Stimulated activated CD8-positive, alpha-beta memory T cell treated with anti-CD3 and anti-CD28 coated beads, Interleukin-2, amount 100 ng/mL, for 1 hour (primary cell): ENCODE measurements around the gene KIAA0930.

ENCODE experiments used
- DNase-seq, 2 donors: peaks; one replicate each; pipeline ENCODE4 v3.0.0-alpha.2; 2020; ENCODE audit warnings: low read depth in 2 of 2

KIAA0930 gene

DNA sequence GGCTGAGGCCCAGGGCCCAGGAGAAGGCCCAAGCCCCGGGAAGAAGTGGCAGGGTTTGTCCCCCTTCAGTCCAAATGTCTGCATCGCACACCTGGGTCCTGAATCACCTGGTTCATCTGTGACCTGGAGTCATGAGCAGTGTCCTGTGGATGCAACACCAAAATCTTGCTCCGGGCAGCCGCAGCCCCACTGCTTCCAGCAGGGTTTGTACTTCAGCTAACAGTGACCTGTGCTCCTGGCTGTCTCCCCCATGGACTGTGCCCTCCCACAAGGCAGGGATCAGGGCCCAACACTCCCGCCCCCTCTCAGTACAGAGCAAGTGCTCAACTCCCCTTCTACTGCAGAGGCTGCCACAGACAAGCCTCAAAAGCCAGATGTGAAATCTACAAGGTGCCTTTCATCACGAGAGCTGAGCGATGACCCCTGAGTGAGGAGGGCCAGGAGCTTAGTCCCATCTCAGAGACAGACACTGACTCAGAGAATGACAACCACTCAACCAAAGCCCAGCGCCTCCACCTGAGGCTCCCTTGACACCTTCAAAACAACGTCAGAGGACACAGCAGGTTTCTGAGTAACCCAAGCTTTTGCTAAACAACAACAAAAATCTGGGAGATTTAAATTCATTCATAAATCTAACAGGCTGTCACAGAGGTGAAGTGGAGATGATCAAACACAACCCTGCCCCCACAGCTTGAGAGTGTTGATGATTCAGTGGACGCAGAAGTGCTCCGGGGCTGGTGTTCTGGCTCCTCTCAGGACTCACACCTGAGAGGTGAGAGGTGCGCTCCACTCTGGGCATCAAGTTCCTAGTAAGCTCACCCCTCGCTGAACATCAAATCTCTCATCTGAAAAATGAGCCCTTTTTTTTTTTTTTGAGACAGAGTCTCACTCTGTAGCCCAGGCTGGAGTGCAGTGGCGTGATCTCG is 3.4 kb downstream of the KIAA0930 start:
- DNase-seq = no peak

DNA sequence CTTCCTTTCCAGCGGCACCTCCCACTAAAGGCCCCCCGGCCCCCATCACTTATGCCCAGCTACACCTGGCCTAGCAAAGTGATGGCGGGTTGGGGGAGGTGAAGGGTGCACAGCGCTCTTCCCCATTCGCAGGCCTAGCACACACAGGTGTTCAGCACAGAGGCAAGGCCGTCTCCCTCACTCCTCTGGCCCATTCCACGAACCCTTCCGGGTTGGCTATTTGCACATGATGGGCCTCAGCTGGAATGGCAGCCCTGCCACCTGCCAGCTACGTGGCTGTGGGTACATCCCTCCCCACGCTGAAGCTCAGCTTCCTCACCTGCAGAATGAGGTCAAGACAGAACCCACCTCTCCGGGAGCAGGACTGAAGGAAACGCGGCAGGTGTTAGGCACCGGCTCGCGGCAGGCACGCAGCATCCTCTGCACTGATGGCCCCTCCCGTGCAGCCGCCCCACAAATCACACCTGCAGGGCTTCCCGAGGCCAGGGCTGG is 4.8 kb downstream of the KIAA0930 start:
- DNase-seq = no peak

DNA sequence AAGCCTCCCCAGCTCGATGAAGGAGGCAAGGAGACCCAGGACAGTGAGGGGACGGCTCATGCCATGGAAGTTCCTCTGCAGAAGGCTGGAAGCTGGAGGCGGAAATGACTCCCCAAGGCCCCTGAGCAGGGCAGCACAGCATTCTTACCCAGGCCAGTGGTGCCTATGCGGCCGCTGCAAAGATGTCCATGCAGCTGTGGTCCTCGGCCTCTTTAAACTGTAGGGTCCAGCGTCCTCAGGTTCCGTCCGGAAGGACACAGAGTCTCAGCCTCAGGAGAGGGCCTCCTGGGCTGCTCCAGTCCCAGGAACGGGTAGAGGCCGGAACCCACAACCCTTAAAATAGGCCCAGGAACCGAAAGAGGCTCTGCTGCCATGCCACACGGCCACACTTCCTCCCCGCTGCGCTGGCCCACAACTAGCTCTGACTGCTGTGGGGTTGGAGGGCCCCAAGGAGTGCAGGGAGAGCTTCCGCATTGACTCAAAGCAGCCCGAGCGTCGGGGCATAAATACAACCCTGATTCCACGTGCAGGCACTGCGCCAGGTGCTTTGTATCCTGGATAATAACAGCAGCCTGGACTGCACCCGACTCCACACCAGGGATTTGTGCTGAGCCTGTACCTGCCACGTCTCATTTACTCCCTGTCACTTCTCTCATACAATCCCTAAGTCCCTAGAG is 5.5 kb downstream of the KIAA0930 start:
- no peak for DNase-seq

DNA sequence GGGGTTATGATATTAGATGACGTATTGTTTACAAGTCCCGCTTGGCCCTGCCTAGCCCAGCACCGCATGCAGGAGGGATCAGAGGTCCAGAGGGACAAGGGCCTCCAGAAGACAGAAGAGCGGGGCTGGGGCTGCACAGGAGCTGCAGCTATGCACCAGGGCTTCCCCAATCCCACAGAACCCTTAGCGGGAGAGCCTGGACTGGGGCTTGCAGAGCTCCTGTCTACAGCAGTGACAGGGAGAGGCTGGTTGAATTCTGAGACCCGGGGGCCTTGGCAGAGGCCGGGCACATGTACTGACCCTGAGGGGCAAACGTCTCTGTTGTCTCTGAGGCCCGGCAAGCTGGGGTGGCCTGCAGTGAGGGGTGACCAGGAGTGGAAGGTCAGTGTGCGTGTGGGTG is 6.9 kb downstream of the KIAA0930 start:
- no peak for DNase-seq

DNA sequence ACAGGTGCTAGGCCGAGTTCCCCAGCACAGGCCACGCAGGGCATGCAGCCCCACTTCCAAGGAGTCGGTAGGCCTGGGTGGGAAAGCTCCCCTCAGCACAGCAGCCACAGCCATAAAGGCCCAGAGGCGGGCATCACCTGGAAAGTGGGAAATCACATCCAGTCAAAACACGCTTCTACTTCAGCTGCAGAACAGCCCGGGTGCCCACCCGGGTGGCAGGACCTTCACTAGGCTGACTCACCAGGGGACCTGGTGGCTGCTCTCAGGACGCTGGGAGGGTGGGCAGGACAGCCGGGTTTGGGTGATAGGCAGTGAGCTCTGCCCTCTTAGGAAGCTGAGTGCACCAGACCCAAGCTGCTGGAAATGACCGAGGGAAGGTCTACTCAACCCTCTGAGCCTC is 7.3 kb downstream of the KIAA0930 start:
- no peak for DNase-seq

DNA sequence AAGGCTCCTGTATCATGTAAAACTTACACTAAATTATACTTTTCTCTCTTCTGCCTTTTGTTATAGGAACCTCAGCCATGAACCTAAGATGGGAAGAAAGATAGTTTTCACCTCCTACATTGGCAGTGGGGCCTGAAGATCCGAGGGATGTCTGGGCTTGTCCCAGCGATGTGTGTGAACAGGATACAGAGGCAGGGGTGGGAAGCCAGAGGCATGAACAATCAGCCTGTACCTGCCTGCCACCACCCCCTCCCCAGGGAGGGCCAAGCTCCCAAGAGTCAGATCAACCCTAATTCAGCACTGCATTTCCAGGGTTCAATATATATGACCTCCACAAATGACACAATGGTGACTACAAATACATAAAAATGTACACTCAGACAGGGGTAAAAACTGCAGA is 9.4 kb downstream of the KIAA0930 start:
- no peak for DNase-seq

DNA sequence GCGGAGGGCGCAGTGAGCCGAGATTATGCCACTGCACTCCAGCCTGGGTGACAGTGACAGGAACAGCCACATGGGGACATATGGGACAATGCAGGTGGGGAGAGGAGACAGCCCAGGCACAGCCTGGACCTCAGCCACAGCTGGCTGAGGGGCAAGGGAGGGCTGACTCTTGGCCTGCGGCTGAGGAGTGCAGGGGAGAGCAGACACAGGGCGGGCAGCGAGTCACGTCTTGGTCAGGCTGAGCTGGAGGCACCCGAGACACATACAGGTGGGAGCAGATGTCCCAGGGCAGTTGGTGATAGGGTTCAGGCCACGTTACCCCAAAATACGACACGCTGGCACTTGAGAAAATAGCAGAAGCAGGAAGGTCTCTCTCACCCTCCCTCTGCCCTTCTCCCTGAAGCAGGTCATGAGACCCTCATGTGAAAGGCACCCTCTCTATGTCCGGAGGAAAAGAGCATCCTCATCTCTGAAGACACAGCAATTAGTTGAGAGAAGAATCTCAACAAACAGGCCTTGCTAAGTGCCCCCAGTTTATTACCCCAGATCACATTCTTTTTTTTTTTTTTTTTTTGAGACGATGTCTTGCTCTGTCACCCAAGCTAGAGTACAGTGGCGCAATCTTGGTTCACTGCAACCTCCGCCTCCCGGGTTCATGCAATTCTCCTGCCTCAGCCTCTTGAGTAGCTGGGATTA is 10.5 kb downstream of the KIAA0930 start:
- no peak for DNase-seq

DNA sequence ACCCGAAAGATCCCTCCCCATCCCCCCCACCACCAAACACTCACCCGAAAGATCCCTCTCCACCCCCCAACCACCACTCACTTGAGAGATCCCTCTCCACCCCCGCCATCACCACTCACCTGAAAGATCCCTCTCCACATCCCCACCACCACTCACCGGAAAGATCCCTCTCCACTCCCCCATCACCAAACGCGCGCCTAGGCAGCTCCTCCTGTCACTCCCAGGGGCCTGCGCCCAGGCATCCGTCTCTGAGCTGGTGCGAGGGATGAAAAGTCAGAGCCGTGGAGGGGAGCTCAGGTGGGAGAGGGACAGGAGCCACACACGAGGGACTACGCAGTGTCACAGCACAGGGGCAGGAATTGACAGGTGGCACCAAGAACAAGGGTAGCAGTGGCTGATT is 11.5 kb downstream of the KIAA0930 start:
- no peak for DNase-seq

DNA sequence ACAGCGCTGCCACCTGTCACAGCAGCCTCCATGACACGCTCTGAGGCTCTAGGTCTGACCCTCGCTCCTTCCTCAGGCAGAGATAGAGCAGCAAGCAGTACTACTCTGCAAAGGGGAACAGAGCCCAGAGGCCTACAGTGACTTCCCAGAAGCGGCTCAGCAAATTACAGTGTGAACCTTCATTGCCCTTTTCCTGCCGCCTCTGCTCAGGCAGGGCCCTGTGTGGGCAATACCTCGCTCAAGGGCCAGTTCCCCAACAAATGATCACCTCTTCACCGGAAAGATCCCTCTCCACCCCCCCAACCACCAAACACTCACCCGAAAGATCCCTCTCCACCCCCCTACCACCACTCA is 12.3 kb downstream of the KIAA0930 start:
- DNase-seq = no peak

DNA sequence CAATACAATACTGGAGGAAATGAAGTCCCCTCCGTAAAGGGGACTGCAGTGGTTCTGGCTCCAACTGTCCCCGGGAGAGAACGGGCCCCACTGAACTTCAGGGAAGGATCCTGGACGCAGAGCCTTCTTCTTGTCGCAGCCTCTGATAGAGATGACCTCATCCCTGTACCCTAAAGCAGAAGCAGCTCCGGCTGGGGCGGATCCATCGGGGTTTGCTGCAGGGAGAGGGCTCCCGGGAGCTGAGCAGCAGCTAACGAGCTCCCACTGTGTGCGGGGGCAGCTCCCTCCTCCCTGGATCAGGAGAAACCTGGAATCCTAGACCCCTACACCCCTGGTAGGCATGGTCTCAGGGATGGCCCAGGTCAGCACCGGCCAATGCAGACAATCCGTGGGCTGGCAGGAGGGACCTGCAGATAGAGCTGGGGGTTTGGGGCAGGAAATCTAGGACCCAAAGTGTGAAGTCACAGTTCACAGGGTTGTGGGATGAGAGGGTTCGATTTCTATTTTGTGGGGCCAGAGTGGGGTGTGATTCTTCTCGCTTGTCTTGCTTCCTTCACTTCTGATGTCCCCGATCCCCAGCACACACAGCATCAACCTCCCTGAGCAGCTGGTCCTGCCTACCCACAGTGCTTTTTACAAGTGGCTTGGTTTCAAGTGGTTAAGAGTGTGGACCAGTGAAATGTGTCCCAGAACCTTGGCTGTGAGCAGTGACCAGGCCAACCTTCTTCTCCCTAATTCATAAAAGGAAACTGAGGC is 12.9 kb downstream of the KIAA0930 start:
- DNase-seq = no peak

DNA sequence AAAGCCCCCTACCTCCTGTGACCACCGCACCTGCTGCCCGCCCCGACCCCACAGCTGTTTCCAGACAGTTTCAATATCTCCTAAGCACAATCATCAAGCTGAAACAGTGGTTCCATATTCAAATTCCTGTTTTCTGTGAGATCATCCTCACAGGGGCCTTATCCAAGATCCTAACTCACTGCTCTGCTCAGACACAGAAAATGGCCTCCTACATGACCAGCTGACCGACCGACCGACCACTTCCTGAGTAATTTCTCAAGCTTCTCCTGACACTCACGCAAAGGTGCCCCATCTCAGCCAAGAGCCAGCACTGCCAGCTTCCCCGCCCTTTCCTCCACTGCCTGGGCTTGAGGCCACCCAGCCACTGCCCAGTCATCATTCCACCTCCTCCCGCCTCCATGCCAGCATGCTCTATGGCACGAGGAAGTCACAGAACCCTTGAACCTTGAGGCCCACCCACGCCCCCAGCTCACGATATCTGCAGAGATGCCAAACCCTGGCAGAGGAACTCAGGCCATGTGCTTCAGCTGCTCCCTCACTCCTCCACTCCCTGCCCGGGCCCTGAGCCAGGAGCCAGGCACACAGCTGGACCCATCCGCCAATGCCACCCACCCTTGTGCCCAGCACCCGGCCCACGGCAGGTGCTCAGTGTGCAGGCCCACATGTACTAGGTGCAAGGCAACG is 14.0 kb downstream of the KIAA0930 start:
- no peak for DNase-seq

DNA sequence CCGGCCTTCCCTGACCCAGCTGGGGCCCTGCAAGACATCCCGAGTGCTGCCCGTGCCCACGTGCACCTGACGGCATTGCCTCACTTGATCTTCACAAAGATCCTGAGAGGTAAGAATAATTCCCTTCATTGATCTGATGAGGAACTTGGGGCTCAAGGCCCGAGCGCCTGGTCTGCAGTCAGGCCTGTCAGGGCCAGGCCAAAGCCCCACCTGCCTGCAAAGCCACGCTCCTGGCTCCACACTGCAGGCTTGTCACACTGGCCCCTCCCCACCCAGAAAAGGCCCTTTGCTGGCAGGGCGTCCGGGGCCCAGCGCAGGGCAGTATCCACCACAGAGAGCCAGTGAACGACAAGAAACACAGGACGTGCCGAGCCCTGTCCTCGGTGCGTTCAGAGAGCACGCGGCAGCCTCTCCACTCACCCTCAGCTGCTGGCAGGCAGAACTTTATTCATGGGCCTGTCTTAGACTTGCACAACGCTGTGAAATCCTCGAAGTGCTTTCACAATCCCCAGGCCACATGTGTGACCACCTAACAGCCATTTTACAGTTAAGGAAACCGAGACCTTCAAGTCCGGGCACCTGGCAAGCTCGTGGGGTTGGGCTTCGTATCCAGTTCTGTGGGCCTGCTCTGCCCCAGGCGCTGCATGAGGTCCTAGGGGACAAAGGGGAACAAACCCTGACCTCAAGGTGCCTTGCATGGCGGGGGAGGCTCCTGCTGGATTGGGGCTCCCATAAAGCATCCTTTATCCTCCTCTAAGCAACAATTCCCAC is 14.8 kb downstream of the KIAA0930 start:
- DNase-seq = no peak

DNA sequence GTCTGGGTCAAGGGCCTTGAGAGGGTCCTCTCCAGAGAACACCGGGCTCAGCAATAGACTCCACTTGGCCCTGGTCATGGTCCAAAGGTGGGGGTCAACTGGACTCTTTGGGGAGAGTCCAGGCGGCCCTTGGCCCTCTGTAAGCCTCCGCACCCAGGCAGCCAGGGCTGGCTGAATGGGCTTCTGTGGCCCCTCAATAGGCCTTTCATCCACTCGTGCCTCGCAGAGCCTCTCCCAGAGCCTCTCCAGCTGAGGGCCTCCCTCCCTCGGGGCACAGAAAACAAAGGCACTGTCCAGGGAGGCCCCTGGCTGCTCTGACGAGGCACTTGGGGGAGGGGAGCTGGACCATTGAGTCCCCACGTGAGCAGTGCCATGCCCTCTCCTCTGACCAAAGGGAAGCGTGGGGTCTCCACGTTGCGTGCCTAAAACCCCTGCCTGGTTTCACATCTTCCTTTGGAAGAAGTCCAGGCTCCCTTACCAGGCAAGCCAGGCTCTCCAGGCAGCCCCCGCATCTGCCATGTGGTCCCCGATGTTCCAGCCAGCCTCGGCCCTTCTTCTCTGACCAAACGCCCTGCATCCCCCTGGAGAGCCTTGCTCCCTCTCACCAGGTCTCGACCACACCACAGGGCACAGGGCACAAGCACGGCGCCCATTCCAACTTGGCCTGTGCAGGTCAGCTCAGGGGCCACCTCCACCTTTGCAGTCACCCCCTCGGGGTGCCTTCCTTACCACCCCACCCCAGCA is 15.5 kb downstream of the KIAA0930 start:
- no peak for DNase-seq

DNA sequence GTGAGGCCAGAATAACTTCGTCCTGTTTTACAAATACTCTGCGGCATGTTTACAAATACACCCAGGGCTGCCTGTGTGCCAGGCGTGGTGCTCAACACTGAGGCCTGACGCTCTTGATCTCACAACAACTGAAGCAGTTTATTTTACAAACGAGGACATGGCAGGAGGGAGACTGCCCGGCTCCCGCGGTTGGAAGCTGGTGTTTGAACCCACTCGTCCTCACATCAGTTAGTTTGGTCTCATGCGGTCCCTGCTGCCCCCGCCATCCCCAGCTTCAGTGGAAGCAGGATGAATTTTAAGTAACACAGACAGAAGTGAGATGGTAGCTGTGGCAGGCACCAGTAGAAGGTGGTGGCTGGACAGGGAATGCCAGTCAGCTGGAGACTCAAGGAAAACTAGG is 16.4 kb downstream of the KIAA0930 start:
- no peak for DNase-seq

DNA sequence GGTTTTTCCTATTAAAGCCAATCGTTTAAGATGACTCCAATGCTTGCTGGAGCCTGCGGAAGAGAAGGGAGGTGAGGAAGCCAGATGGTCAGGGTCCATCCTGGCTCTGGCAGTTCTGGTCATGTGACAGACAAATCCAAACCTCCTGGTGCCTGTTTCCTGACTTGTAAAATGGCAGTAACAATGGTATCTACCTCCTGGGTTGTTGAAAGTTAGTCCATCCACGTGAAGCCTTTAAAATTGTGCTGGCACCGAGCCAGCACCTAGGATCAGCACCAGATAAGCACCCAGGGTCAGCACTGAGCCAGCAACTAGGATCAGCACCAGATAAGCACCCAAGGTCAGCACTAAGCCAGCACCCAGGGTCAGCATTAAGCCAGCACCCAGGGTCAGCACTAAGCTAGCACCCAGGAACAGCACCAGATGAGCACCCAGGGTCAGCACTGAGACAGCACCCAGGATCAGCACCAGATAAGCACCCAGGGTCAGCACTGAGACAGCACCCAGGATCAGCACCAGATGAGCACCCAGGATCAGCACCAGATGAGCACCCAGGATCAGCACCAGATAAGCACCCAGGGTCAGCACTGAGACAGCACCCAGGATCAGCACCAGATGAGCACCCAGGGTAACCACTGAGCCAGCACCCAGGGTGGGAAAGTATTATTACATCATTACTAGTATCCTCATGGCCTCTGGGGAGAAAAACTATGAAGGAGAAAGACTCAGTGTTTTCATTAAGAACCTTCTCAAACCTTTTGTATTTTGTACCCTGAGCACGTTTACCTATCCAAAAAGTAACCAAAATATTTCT is 17.2 kb downstream of the KIAA0930 start:
- no peak for DNase-seq

DNA sequence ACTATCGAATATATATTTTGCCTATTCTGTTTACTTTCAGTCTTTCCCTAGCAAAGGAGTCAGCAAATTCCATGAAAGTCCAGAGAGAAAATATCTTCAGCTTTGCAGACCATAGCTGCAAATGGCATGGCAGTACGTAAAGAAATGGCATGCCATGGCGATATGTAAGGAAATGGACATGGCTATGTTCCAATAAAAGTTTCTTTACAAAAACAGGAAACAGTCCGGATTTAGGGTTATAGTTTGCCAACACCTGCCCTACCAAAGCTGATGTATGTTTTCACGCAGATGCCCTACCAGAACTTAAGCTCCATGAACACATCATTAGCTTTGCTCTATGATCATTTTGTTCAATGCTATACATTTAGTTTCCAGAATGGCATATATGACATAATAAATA is 19.5 kb downstream of the KIAA0930 start:
- no peak for DNase-seq

DNA sequence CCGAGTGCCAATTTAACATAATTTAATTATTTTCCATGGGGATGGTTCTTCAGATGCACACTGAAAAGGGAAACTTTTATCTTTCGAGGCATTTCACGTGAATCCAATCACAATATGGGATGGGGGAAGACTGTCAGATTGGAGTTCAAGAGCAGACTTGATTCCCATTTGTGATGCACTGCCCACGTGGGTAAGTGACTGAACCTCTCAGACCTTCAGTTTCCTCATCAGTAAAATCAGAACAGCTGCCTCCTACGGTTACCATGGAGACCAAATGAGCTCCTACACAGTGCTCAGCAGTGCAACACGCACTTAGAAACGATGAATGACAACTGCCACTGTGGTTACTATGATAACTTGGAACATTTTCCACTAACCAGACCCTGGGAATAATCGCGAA is 21.7 kb downstream of the KIAA0930 start:
- DNase-seq = no peak

DNA sequence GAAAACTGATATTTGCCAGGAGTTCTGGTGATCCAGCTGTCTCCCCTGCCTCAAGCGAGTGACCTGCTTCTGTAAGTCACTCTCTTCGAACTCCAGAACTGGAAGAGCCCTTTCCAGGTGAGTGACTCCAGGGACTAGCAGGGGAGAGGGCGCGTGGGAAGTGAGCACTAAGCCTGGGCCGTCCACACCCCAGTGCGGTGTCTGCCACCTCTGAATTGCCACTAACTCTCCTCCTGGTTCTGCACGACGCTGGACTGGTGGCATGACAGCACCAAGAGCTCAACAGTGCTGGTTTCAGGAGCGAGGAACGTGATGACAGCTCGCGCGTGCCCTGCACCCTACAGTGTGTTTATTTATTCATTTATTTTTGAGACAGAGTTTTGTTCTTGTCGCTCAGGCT is 22.9 kb downstream of the KIAA0930 start:
- DNase-seq = no peak

DNA sequence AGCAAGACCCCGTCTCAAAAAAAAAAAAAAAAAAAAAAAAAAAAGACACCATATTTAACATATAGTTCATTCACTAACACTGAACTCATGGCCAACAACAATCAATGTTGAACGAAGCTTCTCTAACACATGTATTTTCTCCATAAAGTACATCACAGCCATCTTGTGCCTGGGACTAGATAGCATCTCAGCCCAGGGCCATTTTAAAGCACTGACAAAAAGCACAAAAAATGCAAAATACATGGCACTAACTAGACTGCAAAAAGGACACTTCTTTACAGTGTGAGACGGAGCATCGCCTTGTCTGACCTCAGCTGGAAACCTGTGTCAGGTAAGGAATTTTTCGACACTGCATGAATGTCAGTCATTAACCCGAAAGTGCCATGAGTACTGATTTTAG is 23.3 kb downstream of the KIAA0930 start:
- no peak for DNase-seq
